Aorta (tissue), 4 donors: Measurements from ENCODE around the gene BHMT2. TPM values are rescaled to one million over a fixed set of nuclear protein-coding genes. Genes with fewer than 3 reads are reported as not detected.

Experiments used
- polyA plus RNA-seq, 2 donors: library from polyadenylated mRNA; stranded (reverse); fragments of 200-250 nt; gene quantifications; one replicate each; pipeline ENCODE4 v1.2.3, GENCODE V29; 2013
- total RNA-seq, 2 donors: library from RNA; stranded (reverse); fragmentation: NEBNext Ultra II Directional; extraction: Animal tissue kit (Norgen Biotek cat#: 25700); gene quantifications; one replicate each; pipeline ENCODE4 v1.2.1, GENCODE V29; 2021
- donor health status: healthy with polysubstance abuse.
- donor health status: Bipolar disorder and iron deficiency.
- donor health status: DM: no; HTN: no; CAD: no.
- donor health status: DM: yes; HTN: yes; CAD: no.

BHMT2 gene
- total and polyA plus RNA-seq, 4 donors = 16.3 to 34.7 (median 20.0) TPM

Other genes with a start within 250 kb of the BHMT2 start
- 10 to 100 TPM; 16.2 to 17.2 TPM for gene ARSB, start 84.5 kb upstream of the BHMT2 start, total RNA-seq
- 1 to 10 TPM; 3.5 to 7.9 TPM for gene ARSB, start 84.5 kb upstream of the BHMT2 start, polyA plus RNA-seq
- 1 to 10 TPM; 1.6 to 5.2 TPM for gene DMGDH, start 93 bp upstream of the BHMT2 start, total RNA-seq
- gene DMGDH, start 93 bp upstream of the BHMT2 start, polyA plus RNA-seq = 1 to 10 TPM in 1 of 2 donors, under 1 TPM in 1; 0.64 to 4.8 TPM
- under 1 TPM; 0.48 to 0.49 TPM for gene BHMT, start 42.0 kb downstream of the BHMT2 start, total RNA-seq
- gene BHMT, start 42.0 kb downstream of the BHMT2 start, polyA plus RNA-seq = 1 to 10 TPM in 1 of 2 donors, under 1 TPM in 1; 0.05 to 2.3 TPM
- gene JMY, start 166.4 kb downstream of the BHMT2 start, total RNA-seq = 10 to 100 TPM in 1 of 2 donors, 1 to 10 TPM in 1; 9.9 to 14.1 TPM
- 1 to 10 TPM; 3.0 to 6.7 TPM for gene JMY, start 166.4 kb downstream of the BHMT2 start, polyA plus RNA-seq